DND-41 (cell line): Measurements from ENCODE around the gene HEATR3.

Source experiments
- ATAC-seq: fragments of 200-7000 bp; cut with Tn5 transposase; 3 replicates; pipeline ENCODE4 v1.9.1; 2021; ENCODE audit warnings: low read depth; ENCODE audit not compliant: insufficient read depth
- DNase-seq: peaks from one replicate; pipeline ENCODE4 v3.0.0-alpha.2; 2020
- H2AFZ ChIP-seq: 2 replicates; pipeline ENCODE4 v1.6.0; 2012; ENCODE audit warnings: low read depth, low read length
- H3K27ac ChIP-seq: 2 replicates; pipeline ENCODE4 v1.5.1; 2012; ENCODE audit warnings: low read length, inconsistent platforms
- H3K27me3 ChIP-seq: fragments of 200-600 bp; sonication (generic); 2 replicates; pipeline ENCODE4 v1.6.0; 2012; ENCODE audit warnings: low read length, mild to moderate bottlenecking, inconsistent platforms; ENCODE audit not compliant: insufficient read depth, poor library complexity
- H3K36me3 ChIP-seq: 2 replicates; pipeline ENCODE4 v1.5.1; 2012; ENCODE audit warnings: low read length, inconsistent platforms; ENCODE audit not compliant: insufficient read depth
- H3K4me1 ChIP-seq: 2 replicates; pipeline ENCODE4 v1.5.1; 2012; ENCODE audit warnings: mild to moderate bottlenecking, low read length; ENCODE audit not compliant: insufficient read depth
- H3K4me2 ChIP-seq: 2 replicates; pipeline ENCODE4 v1.6.0; 2012; ENCODE audit warnings: mild to moderate bottlenecking, moderate library complexity, low read length, inconsistent platforms; ENCODE audit not compliant: insufficient read depth
- H3K4me3 ChIP-seq, 2 experiments: fragments of 200-600 bp in 1 of 2; shearing (Covaris generic) in 1 of 2; 2 replicates each; pipeline ENCODE4 v1.5.1; 2012 to 2016; ENCODE audit warnings: inconsistent platforms in 2 of 2, low read length in 2 of 2, mild to moderate bottlenecking in 2 of 2, low read depth in 1 of 2, moderate library complexity in 1 of 2
- H3K79me2 ChIP-seq: 2 replicates; pipeline ENCODE4 v1.6.0; 2012; ENCODE audit warnings: low read length, inconsistent platforms; ENCODE audit not compliant: insufficient read depth
- H3K9ac ChIP-seq: 2 replicates; pipeline ENCODE4 v1.6.0; 2012; ENCODE audit warnings: low read depth, mild to moderate bottlenecking, inconsistent platforms, low read length, moderate library complexity
- H3K9me3 ChIP-seq: 2 replicates; pipeline ENCODE4 v1.5.1; 2012; ENCODE audit warnings: low read length, moderate library complexity, mild to moderate bottlenecking, inconsistent platforms; ENCODE audit not compliant: insufficient read depth, severe bottlenecking
- H4K20me1 ChIP-seq: 2 replicates; pipeline ENCODE4 v1.6.0; 2012; ENCODE audit warnings: low read length; ENCODE audit not compliant: insufficient read depth
- CTCF ChIP-seq: IDR thresholded peaks from 2 replicates; pipeline ENCODE4 v1.5.1; 2012; ENCODE audit warnings: borderline replicate concordance, low read length, moderate library complexity, mild to moderate bottlenecking; ENCODE audit not compliant: poor library complexity, severe bottlenecking; ENCODE audit errors: extremely low read depth
- EZH2 ChIP-seq: IDR thresholded peaks from 3 replicates; pipeline ENCODE4 v1.6.1; 2012; ENCODE audit warnings: borderline replicate concordance, low read depth, mild to moderate bottlenecking, moderate library complexity, low read length, inconsistent platforms; ENCODE audit not compliant: severe bottlenecking

Gene HEATR3

GRCh38 chr16:50153596-50154419, 88.0 kb downstream of the HEATR3 start:
- DNase-seq (no peak), ATAC-seq (0 out of 3 replicates have a peak, but pooled peaks have one; percentile 3)
- Histone ChIP-seq H4K20me1 (peaks cover 42% of the 10 kb centered on the region), H3K27ac (peak overlapping the region; percentile 43), H3K9ac (peak overlapping the region; percentile 74), H3K4me3 (peak overlapping the region; percentile 81 to 86; a peak in 3 of 4 replicates), H3K36me3 (no peaks in the 10 kb centered on the region; the same call in none of the 2 replicates), H3K4me2 (peak overlapping the region; percentile 90), H3K9me3 (no peaks in the 10 kb centered on the region), H3K27me3 (no peaks in the 10 kb centered on the region), H3K4me1 (peaks cover 38% of the 10 kb centered on the region), H3K79me2 (peaks cover 49% of the 10 kb centered on the region), H2AFZ (peak overlapping the region; percentile 36; the same call in 1 of the 2 replicates)
- TF ChIP-seq CTCF (no peak), EZH2 (no peak)

- Histone ChIP-seq H3K4me2 (peak overlapping the region; percentile 90), H2AFZ (no peak overlapping the region), H3K9me3 (no peaks in the 10 kb centered on the region), H3K4me1 (peaks cover 38% of the 10 kb centered on the region), H3K9ac (peak overlapping the region; percentile 74), H3K27me3 (no peaks in the 10 kb centered on the region), H4K20me1 (peaks cover 45% of the 10 kb centered on the region), H3K36me3 (no peaks in the 10 kb centered on the region; the same call in none of the 2 replicates), H3K27ac (peak overlapping the region; percentile 43; the same call in 1 of the 2 replicates), H3K79me2 (peaks cover 56% of the 10 kb centered on the region), H3K4me3 (peak overlapping the region; percentile 81 to 86; a peak in 3 of 4 replicates)
- ATAC-seq (no peak), DNase-seq (no peak)
- TF ChIP-seq EZH2 (no peak), CTCF (no peak)
Observed at GRCh38 chr16:50154420-50154950, 88.7 kb downstream of the HEATR3 start.

GRCh38 chr16:50155925-50156324, 90.2 kb downstream of the HEATR3 start:
- peaks cover 70% of the 10 kb centered on the region for H3K79me2 ChIP-seq
- H4K20me1 ChIP-seq = peaks cover 45% of the 10 kb centered on the region
- H3K9ac ChIP-seq = peak overlapping the region; percentile 74; the same call in 1 of the 2 replicates

More at GRCh38 chr16:50155925-50156324, 90.2 kb downstream of the HEATR3 start:
- peak overlapping the region in 1 of 2 experiments; percentile 81; a peak in 1 of 4 replicates for H3K4me3 ChIP-seq
- H3K27ac ChIP-seq = no peak overlapping the region
- H3K27me3 ChIP-seq = no peaks in the 10 kb centered on the region
- H2AFZ ChIP-seq = no peak overlapping the region
- ATAC-seq (no peak), DNase-seq (no peak)
- peaks cover 5% of the 10 kb centered on the region for H3K36me3 ChIP-seq
- peaks cover 38% of the 10 kb centered on the region for H3K4me1 ChIP-seq
- TF ChIP-seq EZH2 (no peak), CTCF (no peak)
- no peaks in the 10 kb centered on the region for H3K9me3 ChIP-seq
- H3K4me2 ChIP-seq = peak overlapping the region; percentile 90
